NCI-H187 (cell line): ENCODE results near the gene GSTM2.

Source experiments
- DNase-seq, 2 experiments: peaks; one replicate each; lab custom pipeline; 2025; lab: John Stamatoyannopoulos, UW

Gene GSTM2

GRCh38 chr1:109667452-109668122 lies at the start of gene GSTM2:
GSTM2 (plus strand) TSS chr1:109668057; CDS start chr1:109668116, 59 bp downstream.
- DNase-seq: no peak

- DNase-seq: no peak
Measured at GRCh38 chr1:109618661-109619575, 48.9 kb upstream of the GSTM2 start.

GRCh38 chr1:109619576-109620400 lies 48.1 kb upstream of the GSTM2 start, which contains the start of the genes AMPD2 and GNAT2:
AMPD2 (plus strand) TSS chr1:109619837; CDS start chr1:109621176, 1,339 bp downstream.
GNAT2 (minus strand) TSS chr1:109619616; CDS start chr1:109612870, 6,746 bp downstream.
- peak in 1 of 2 experiments; percentile 10 for DNase-seq

GRCh38 chr1:109620401-109620791 lies 47.5 kb upstream of the GSTM2 start:
- no peak for DNase-seq

GRCh38 chr1:109620841-109621286 lies 47.0 kb upstream of the GSTM2 start:
- DNase-seq: peak; percentile 39 to 67

- DNase-seq: no peak
Measured at GRCh38 chr1:109621379-109622136, 46.3 kb upstream of the GSTM2 start.

- DNase-seq: no peak
Measured at GRCh38 chr1:109622137-109622892, 45.5 kb upstream of the GSTM2 start.

GRCh38 chr1:109622895-109623294 lies 45.0 kb upstream of the GSTM2 start:
- DNase-seq: no peak

- DNase-seq: no peak
Measured at GRCh38 chr1:109623601-109624161, 44.2 kb upstream of the GSTM2 start.

GRCh38 chr1:109624201-109625010 lies 43.5 kb upstream of the GSTM2 start:
- DNase-seq: peak; percentile 18 to 39

GRCh38 chr1:109625176-109625575 lies 42.7 kb upstream of the GSTM2 start:
- DNase-seq: no peak

GRCh38 chr1:109625601-109626560 lies 42.0 kb upstream of the GSTM2 start:
- peak in 1 of 2 experiments; percentile 26 for DNase-seq

- no peak for DNase-seq
Measured at GRCh38 chr1:109626682-109627408, 41.0 kb upstream of the GSTM2 start.

GRCh38 chr1:109627692-109628399 lies 40.0 kb upstream of the GSTM2 start:
- no peak for DNase-seq

GRCh38 chr1:109628540-109629321 lies 39.1 kb upstream of the GSTM2 start:
- DNase-seq: no peak
